B cell (primary cell): ENCODE measurements around the gene ADAMTS18. TPM values are rescaled to one million over a fixed set of nuclear protein-coding genes. Genes with fewer than 3 reads are reported as not detected.

Source experiments
- ATAC-seq: fragments of 200-7000 bp; cut with Tn5 transposase; one replicate; pipeline ENCODE4 v1.10.0; 2021; ENCODE audit warnings: low read depth, mild to moderate bottlenecking, moderate number of reproducible peaks, moderate library complexity
- CTCF ChIA-PET: fragments of 350-600 bp; sonication (Branson Sonifier 250); formaldehyde crosslinking; loops from one replicate; lab custom pipeline; 2021; ENCODE audit warnings: antibody characterized with exemption, inconsistent platforms; lab: Charles Lee
- POLR2A ChIA-PET: fragments of 350-600 bp; sonication (Branson Sonifier 250); formaldehyde crosslinking; loops from one replicate; lab custom pipeline; 2021; ENCODE audit warnings: antibody characterized with exemption; lab: Charles Lee
- DNase-seq: peaks from one replicate; pipeline ENCODE4 v3.0.0; 2013
- H2AFZ ChIP-seq: 2 replicates; pipeline ENCODE4 v1.6.1; 2012; ENCODE audit warnings: mild to moderate bottlenecking, low read depth, low read length; ENCODE audit not compliant: insufficient read depth, poor library complexity, severe bottlenecking
- H3K27ac ChIP-seq, 2 donors: 1 replicate in 1 of 2; 2 replicates in 1 of 2; pipeline ENCODE4 v1.5.1; 2012 to 2013; ENCODE audit warnings: low read length in 2 of 2, mild to moderate bottlenecking in 2 of 2, moderate library complexity in 1 of 2
- H3K27me3 ChIP-seq, 4 experiments: fragments of 200-600 bp in 1 of 4; sonication (generic) in 1 of 4; replicated peaks in 1 of 4; 1 replicate in 2 of 4; 2 replicates in 2 of 4; pipeline versions ENCODE4 v1.6.1 to v1.7.0; 2013 to 2016; ENCODE audit warnings: low read length in 3 of 4, mild to moderate bottlenecking in 2 of 4, mixed read lengths in 1 of 4, moderate library complexity in 1 of 4; ENCODE audit not compliant: insufficient read depth in 4 of 4, control insufficient read depth in 3 of 4; ENCODE audit errors: control extremely low read depth in 1 of 4
- H3K36me3 ChIP-seq, 2 experiments: replicated peaks in 1 of 2; 1 replicate in 1 of 2; 2 replicates in 1 of 2; pipeline versions ENCODE4 v1.6.1 to v1.7.1; 2013; ENCODE audit warnings: low read length in 1 of 2; ENCODE audit not compliant: insufficient read depth in 2 of 2, control insufficient read depth in 1 of 2; ENCODE audit errors: control extremely low read depth in 1 of 2, extremely low read depth in 1 of 2
- H3K4me1 ChIP-seq, 2 donors: fragments of 200-600 bp in 1 of 2; sonication (generic) in 1 of 2; 1 replicate in 1 of 2; 2 replicates in 1 of 2; pipeline versions ENCODE4 v1.5.1 to v1.6.1; 2013 to 2017; ENCODE audit warnings: low read length in 2 of 2; ENCODE audit not compliant: control insufficient read depth in 2 of 2, insufficient read depth in 2 of 2
- H3K4me2 ChIP-seq: replicated peaks from 2 replicates; pipeline ENCODE3; 2012; ENCODE audit warnings: mild to moderate bottlenecking, low read depth, low read length; ENCODE audit not compliant: poor library complexity, severe bottlenecking
- H3K4me3 ChIP-seq, 5 experiments: fragments of 200-600 bp in 1 of 5; sonication (generic) in 1 of 5; 1 replicate in 3 of 5; 2 replicates in 2 of 5; pipeline versions ENCODE4 v1.5.1 to v1.7.0; 2011 to 2016; ENCODE audit warnings: low read length in 4 of 5, mild to moderate bottlenecking in 4 of 5, low read depth in 2 of 5, control low read depth in 1 of 5, moderate library complexity in 1 of 5; ENCODE audit not compliant: insufficient read depth in 1 of 5; ENCODE audit errors: control extremely low read depth in 1 of 5, extremely low read depth in 1 of 5
- H3K79me2 ChIP-seq: fragments of 200-600 bp; sonication (generic); one replicate; pipeline ENCODE4 v1.6.0; 2016; ENCODE audit warnings: low read length; ENCODE audit not compliant: control insufficient read depth, insufficient read depth
- H3K9ac ChIP-seq: fragments of 200-600 bp; sonication (generic); 2 replicates; pipeline ENCODE4 v1.6.1; 2017; ENCODE audit warnings: mild to moderate bottlenecking, low read length, moderate library complexity
- H3K9me3 ChIP-seq, 3 donors: one replicate each; pipeline versions ENCODE4 v1.6.1 to v1.7.1; 2013; ENCODE audit warnings: low read length in 2 of 3; ENCODE audit not compliant: control insufficient read depth in 2 of 3, insufficient read depth in 1 of 3; ENCODE audit errors: control extremely low read depth in 1 of 3
- H4K20me1 ChIP-seq: 2 replicates; pipeline ENCODE4 v1.6.0; 2012; ENCODE audit warnings: mild to moderate bottlenecking, low read length; ENCODE audit not compliant: insufficient read depth, control insufficient read depth, poor library complexity, severe bottlenecking
- H3K27ac Mint-ChIP-seq: one replicate; pipeline ENCODE4 v1.8.0; 2021; ENCODE audit warnings: mixed read lengths
- H3K27me3 Mint-ChIP-seq: one replicate; pipeline ENCODE4 v1.8.0; 2021; ENCODE audit warnings: mixed read lengths
- H3K4me1 Mint-ChIP-seq: one replicate; pipeline ENCODE4 v1.8.0; 2021; ENCODE audit warnings: mixed read lengths
- H3K4me3 Mint-ChIP-seq: one replicate; pipeline ENCODE4 v1.8.0; 2021; ENCODE audit warnings: mixed read lengths
- H3K9me3 Mint-ChIP-seq: one replicate; pipeline ENCODE4 v1.8.0; 2022; ENCODE audit warnings: mixed read lengths; ENCODE audit not compliant: insufficient read depth
- CTCF ChIP-seq: fragments of 200-600 bp; IDR thresholded peaks from one replicate; pipeline ENCODE4 v1.8.0; 2022; ENCODE audit warnings: antibody characterized with exemption, mild to moderate bottlenecking
- EZH2 ChIP-seq: IDR thresholded peaks from 2 replicates; pipeline ENCODE4 v1.6.1; 2012; ENCODE audit warnings: borderline replicate concordance, low read depth, mild to moderate bottlenecking, moderate library complexity, low read length; ENCODE audit not compliant: insufficient read depth, poor library complexity, severe bottlenecking
- WGBS: methylation state at CpG from one replicate; pipeline ENCODE4 v1.1.5; 2013; ENCODE audit warnings: missing lambda C conversion rate; ENCODE audit not compliant: insufficient coverage; 5-methylcytosine and 5-hydroxymethylcytosine counted together
- intact Hi-C: fragments of 100-400 bp; cut with micrococcal nuclease; formaldehyde crosslinking; loops from one replicate; pipeline ENCODE4 v1.10.0; 2022
- polyA plus RNA-seq: library from polyadenylated mRNA; depleted of rRNA; stranded (reverse); fragments of >200 nt; gene quantifications from 2 replicates; pipeline ENCODE4 v1.2.3, GENCODE V29; 2012
- total RNA-seq, 2 donors: library from RNA; stranded (reverse); fragments of 120-200 nt in 1 of 2; gene quantifications; 1 replicate in 1 of 2; 2 replicates in 1 of 2; pipeline versions ENCODE4 v1.2.3 to v1.2.4, GENCODE V29; 2013 to 2022

The ADAMTS18 gene
- total and polyA plus RNA-seq, 2 donors (not counting 1 experiment from before 2014, with no cell fraction given): not detected

DNA sequence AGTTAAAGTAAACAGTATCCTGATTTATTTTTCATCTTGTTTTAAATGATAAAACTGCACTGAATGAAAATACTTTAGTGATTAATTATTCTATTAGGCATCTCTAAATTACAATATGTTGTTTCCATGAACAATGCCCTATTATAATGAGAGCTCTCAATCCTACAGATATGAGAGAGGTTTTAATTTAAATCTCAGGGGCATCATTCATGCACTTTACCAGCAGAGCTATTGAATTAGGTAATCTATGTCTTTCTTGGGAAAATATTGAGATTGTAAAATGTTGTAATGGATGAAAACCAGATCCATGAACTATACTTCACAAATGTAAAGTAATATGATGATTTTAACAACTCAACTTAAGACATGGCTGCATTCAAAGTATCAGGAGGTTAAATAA lies 103.8 kb downstream of the ADAMTS18 start:
- intact Hi-C loops: no loop called here
- CTCF ChIA-PET: no interaction called here
- H3K4me3 ChIP-seq: no peak overlapping the region
- H3K27ac ChIP-seq: no peak overlapping the region
- H4K20me1 ChIP-seq: no peaks in the 10 kb centered on the region
- no peak overlapping the region for H3K9ac ChIP-seq
- no peak overlapping the region for H2AFZ ChIP-seq
- no peak overlapping the region for H3K4me2 ChIP-seq
- Mint-ChIP-seq H3K27ac (no peak overlapping the region), H3K4me3 (no peak overlapping the region), H3K27me3 (peaks cover 4% of the 10 kb centered on the region), H3K4me1 (no peaks in the 10 kb centered on the region), H3K9me3 (peaks cover 2% of the 10 kb centered on the region)
- POLR2A ChIA-PET: no interaction called here
- ATAC-seq (no peak), DNase-seq (no peak)
- H3K79me2 ChIP-seq: no peaks in the 10 kb centered on the region
- no peaks in the 10 kb centered on the region for H3K4me1 ChIP-seq
- H3K9me3 ChIP-seq: no peaks in the 10 kb centered on the region
- peaks cover 0 to 2% (median 0%) of the 10 kb centered on the region in 4 experiments for H3K27me3 ChIP-seq
- TF ChIP-seq EZH2 (no peak), CTCF (no peak)
- no peaks in the 10 kb centered on the region for H3K36me3 ChIP-seq

GRCh38 chr16:77330332-77331042 lies 104.3 kb downstream of the ADAMTS18 start:
- DNase-seq: no peak
- no peaks in the 10 kb centered on the region for H3K4me1 ChIP-seq
- Mint-ChIP-seq H3K4me3 (no peak overlapping the region), H3K27ac (no peak overlapping the region), H3K27me3 (peaks cover 7% of the 10 kb centered on the region), H3K4me1 (no peaks in the 10 kb centered on the region), H3K9me3 (peaks cover 2% of the 10 kb centered on the region)
- intact Hi-C loops: no loop called here
- POLR2A ChIA-PET: no interaction called here
- 50% methylated on average over 2 of the region's 5 CpGs for WGBS
- no peak for TF ChIP-seq EZH2
- no peak for TF ChIP-seq CTCF
- no peak for ATAC-seq
- H2AFZ ChIP-seq: no peak overlapping the region
- no peaks in the 10 kb centered on the region for H3K79me2 ChIP-seq
- peaks cover 0 to 2% (median 0%) of the 10 kb centered on the region in 4 experiments for H3K27me3 ChIP-seq
- H3K9me3 ChIP-seq: no peaks in the 10 kb centered on the region
- no peak overlapping the region for H3K4me2 ChIP-seq
- H3K27ac ChIP-seq: no peak overlapping the region
- H3K4me3 ChIP-seq: no peak overlapping the region
- CTCF ChIA-PET: no interaction called here
- no peaks in the 10 kb centered on the region for H4K20me1 ChIP-seq
- H3K36me3 ChIP-seq: no peaks in the 10 kb centered on the region
- no peak overlapping the region for H3K9ac ChIP-seq
